Endothelial cell of umbilical vein (primary cell): ENCODE data around the gene ACSL4.

ENCODE experiments used
- CTCF ChIP-seq, 2 donors: IDR thresholded peaks; 1 replicate in 1 of 2; 2 replicates in 1 of 2; pipeline ENCODE4 v1.5.1; 2011; ENCODE audit warnings: low read length in 2 of 2, mild to moderate bottlenecking in 2 of 2, moderate library complexity in 2 of 2, control low read depth in 1 of 2, inconsistent platforms in 1 of 2, low read depth in 1 of 2; ENCODE audit not compliant: insufficient read depth in 1 of 2; ENCODE audit errors: extremely low read depth in 1 of 2
- EZH2 ChIP-seq: IDR thresholded peaks from 2 replicates; pipeline ENCODE4 v1.6.1; 2012; ENCODE audit warnings: borderline replicate concordance, low read depth, mild to moderate bottlenecking, moderate library complexity, low read length, inconsistent platforms; ENCODE audit not compliant: severe bottlenecking
- FOS ChIP-seq: IDR thresholded peaks from 2 replicates; pipeline ENCODE4 v1.6.1; 2011; ENCODE audit warnings: mild to moderate bottlenecking, low read length, moderate library complexity, borderline replicate concordance; ENCODE audit not compliant: insufficient read depth
- GATA2 ChIP-seq: IDR thresholded peaks from 2 replicates; pipeline ENCODE4 v1.7.0; 2011; ENCODE audit warnings: low read depth, mild to moderate bottlenecking, moderate library complexity, mixed read lengths, low read length; ENCODE audit not compliant: insufficient read length, insufficient read depth
- POLR2AphosphoS5 ChIP-seq: IDR thresholded peaks from 2 replicates; pipeline ENCODE4 v1.6.1; 2012; ENCODE audit warnings: low read depth, mild to moderate bottlenecking, control low read depth, low read length, moderate library complexity; ENCODE audit not compliant: insufficient read depth
- TF ChIP-seq, protein P1 (sequence below): IDR thresholded peaks from 2 replicates; pipeline ENCODE4 v1.6.1; 2011; ENCODE audit not compliant: insufficient read depth, insufficient read length

GRCh38 chrX:109739625-109740432, 6.8 kb upstream of the ACSL4 start:
- TF ChIP-seq CTCF (IDR thresholded peaks at IDR 0.05; ENCODE audit: extremely low read depth in 1 of 2, insufficient read depth in 1 of 2, low read depth in 1 of 2, low read length in 2 of 2) (no peak), POLR2AphosphoS5 (no peak), GATA2 (no peak), EZH2 (no peak), FOS (no peak)
- TF ChIP-seq, protein P1, sequence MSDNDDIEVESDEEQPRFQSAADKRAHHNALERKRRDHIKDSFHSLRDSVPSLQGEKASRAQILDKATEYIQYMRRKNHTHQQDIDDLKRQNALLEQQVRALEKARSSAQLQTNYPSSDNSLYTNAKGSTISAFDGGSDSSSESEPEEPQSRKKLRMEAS, result no peak
